KOPT-K1 (cell line): ENCODE results near the gene ZNF521.

Experiments
- H3K27ac ChIP-seq: fragments of 200-600 bp; sonication (generic); 2 replicates; pipeline ENCODE4 v1.5.1; 2016; ENCODE audit warnings: antibody characterized with exemption, mild to moderate bottlenecking, low read depth, low read length; ENCODE audit not compliant: poor library complexity, severe bottlenecking
- H3K36me3 ChIP-seq: fragments of 200-600 bp; sonication (generic); 2 replicates; pipeline ENCODE4 v1.5.1; 2017; ENCODE audit warnings: antibody characterized with exemption, mild to moderate bottlenecking, low read length, moderate library complexity; ENCODE audit not compliant: insufficient read depth
- H3K9me3 ChIP-seq: fragments of 200-600 bp; sonication (generic); 2 replicates; pipeline ENCODE4 v1.5.1; 2017; ENCODE audit warnings: antibody characterized with exemption, low read length, mild to moderate bottlenecking; ENCODE audit not compliant: insufficient read depth, poor library complexity, severe bottlenecking

Gene ZNF521

DNA sequence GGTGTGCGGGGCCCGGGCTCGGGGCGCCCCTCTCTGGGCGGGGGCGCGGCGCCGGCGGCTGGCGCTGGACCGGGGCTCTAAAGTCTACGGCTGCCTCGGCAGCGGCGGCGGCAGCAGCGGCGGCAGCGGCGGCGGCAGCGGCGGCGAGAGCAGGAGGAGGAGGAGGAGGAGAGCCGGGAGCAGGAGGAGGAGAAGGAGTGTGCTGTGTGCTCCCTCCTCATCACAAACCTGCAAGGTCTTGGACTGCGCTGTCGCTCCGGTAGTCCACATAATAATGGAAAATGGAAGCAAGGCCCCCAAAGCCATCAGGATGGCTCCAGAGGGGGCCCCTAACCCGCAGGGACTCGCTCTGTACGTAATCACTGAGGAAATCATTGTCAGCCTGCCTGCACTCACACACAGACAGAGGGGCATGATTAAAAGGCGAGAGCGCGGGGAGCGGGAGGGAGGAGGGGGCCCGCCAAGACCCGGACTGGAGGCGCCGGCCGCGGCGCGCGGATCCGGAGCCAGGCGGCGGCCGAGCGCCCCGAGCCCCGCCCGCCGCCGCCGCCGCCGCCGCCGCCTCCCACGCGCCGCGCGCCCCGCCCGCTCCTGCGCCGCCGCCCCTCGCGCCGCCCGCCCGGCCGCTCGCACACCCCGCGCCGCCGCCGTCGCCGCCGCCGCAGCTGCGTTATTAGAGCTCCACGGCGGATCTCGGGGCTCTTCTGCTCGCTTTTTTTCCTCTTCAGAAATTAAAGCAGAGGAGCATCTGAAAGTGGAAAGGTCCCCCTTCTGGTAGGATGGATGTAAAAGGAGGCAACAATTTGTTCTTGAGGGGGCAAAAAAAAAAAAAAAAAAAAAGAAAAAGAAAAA is at the start of gene ZNF521:
Gene ZNF521, minus strand, starts transcription at position 390 of the 852 bp plus-strand sequence. CDS start 1,220 bp downstream, outside the sequence.
- no peak within 1 kb of the TSS for H3K27ac ChIP-seq
- H3K9me3 ChIP-seq = no peaks in the 10 kb centered on the region
- H3K36me3 ChIP-seq = no peaks in the 10 kb centered on the region

DNA sequence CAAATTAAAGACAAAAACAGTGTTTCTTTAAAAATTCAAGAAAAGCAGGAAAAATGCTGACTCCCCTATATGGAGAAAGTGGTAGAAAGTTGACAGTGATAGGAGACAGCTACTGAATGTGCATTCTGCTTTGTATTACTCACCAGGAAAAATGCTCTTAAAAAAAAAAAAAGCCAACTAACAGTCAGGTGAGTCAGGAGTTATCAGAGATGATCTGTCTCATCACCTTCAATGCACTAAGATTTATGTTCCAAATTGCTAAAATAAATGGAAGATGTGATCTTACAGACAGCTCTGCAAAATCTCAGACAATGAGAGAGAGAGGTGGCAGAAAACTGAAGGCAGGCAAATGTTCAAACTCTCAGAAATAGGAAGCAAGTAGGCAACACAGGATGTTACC is 47.6 kb upstream of the ZNF521 start:
- Histone ChIP-seq H3K27ac (no peak overlapping the region), H3K36me3 (no peaks in the 10 kb centered on the region), H3K9me3 (peaks cover 6% of the 10 kb centered on the region)

DNA sequence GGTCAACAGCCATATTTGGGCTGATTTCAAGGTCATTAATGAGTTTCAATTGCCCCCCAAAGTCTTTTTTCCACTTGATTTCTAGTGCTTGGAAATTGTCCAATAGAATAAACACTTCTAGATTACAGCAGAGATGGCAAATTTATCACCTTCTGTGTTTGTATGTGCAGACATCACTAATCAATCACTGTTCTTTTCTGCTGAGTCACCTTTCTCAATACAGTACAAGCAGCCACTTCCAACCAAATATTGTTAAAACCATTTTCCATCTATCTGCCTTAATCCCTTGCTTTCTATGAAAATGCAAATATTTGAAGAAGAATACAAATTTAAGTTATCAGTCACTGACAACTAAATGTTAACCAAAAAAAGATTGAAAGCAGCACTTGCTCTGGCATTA is 40.2 kb upstream of the ZNF521 start:
- Histone ChIP-seq H3K9me3 (peaks cover 11% of the 10 kb centered on the region), H3K27ac (no peak overlapping the region), H3K36me3 (no peaks in the 10 kb centered on the region)

DNA sequence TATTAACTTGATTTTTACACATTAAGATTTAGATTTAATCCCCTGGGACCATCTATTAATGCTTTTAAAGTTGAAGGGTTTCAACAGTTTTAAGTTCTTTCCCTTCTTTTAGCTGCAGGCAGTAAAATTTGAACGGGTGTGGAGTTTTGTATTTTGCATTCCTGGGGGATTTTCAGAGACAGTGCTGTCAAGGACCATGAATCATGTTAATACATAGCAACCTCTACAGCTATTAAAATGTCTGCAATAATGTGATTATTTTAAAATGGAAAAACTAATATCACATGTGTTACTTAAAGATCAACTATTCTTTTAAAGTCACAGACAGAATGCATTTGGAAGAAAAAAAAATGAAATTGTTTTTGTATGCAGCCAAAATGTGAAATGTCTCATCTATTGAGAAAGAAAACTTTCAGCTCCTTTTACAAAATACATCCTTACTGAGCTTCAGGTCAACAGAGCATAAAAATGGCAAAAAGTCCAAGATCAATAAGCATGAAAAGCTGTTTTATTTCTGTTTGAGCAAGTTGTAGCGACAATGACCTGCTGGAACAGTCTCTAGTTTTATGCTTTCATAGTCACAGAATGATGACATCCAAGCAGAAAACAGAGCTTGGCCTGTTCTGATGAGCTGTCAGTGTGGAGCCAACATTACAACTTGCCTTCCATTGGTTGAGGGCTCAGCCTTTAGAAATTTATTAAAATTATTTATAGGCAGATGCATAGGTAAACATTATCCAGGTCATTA is 21.6 kb upstream of the ZNF521 start:
- Histone ChIP-seq H3K9me3 (no peaks in the 10 kb centered on the region), H3K36me3 (no peaks in the 10 kb centered on the region), H3K27ac (no peak overlapping the region)

DNA sequence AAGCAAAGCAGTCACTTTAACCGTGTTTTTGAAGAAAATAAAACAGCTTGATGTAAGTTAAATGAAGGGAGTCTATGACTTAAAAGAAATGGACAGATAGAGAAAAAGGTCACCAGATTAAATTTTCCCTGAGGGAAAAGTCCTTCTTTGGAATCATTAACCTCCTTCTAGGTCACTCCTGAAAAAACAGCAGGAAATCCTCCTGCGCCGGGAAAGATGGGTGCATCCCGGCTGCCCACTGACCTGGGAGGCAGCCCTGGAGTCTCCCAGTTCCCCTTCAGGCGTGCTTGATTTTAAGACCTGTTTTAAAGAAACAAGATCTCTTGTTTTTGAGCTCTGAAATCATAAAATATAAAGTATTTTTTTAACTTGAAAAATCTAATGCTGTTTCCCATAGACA is 18.4 kb upstream of the ZNF521 start:
- Histone ChIP-seq H3K36me3 (no peaks in the 10 kb centered on the region), H3K9me3 (no peaks in the 10 kb centered on the region), H3K27ac (no peak overlapping the region)

DNA sequence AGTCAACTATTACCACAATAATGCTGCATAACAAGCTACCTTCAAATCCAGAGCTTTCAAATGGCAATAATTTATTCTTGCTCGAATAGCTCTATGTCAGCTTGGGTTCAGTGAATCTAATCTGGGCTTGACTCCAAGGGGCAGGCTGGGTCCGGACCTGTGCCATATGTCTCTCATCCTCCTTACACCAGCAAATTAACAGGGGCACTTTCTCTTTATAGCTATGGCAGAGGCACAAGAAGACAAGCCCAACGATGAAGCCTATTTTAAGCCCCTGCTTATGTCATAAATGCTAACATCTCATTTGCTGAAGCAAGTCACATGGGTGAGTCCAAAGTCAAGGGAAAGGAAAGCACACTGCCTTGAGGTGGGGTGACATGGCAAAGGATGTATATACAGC is 13.3 kb upstream of the ZNF521 start:
- H3K9me3 ChIP-seq = peaks cover 7% of the 10 kb centered on the region
- H3K36me3 ChIP-seq = no peaks in the 10 kb centered on the region
- H3K27ac ChIP-seq = no peak overlapping the region

DNA sequence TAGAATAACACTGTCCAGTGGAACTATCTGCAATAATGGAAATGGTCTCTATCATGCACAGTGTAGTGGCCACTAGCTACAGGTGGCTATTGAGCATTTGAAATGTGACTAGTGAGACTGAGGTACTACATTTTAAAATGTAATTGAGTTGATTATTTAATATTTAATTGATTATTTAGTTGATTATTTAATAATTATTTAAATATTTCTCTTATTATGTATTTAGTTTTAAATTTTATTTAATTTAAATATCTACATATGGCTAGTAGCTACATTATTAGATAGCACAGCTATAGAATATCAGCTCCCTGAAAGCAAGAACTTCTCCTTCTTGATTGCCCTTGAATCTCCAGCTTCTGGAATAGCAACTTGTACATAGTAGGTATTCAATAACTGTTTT is 12.8 kb upstream of the ZNF521 start:
- Histone ChIP-seq H3K36me3 (no peaks in the 10 kb centered on the region), H3K9me3 (peaks cover 9% of the 10 kb centered on the region), H3K27ac (no peak overlapping the region)

DNA sequence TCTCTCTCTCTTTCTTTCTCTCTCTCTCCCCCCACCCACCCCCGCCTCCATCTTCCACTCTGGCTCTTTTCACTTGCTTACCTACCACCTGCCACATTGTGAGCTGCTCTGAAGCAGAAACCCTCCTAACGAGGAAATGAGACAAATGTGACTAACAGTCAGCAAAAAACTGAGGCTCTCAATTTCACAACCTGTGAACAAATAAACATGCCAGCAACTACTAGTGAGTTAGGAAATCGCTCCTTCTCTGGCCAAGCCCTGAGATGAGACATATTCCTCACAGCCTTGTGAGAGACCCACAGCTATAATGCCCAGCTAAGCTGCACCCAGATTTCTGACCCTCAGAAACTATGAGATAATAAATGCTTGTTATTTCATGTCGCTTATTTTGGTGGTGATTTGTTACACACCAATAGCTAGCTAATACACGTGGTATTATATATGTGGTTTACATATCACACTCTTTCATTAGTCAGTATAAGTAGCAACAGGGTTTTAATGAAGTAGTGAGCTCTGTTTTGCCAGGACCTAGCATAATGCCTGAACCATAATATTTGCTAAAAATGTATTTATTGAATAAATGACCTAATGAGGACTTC is 8.4 kb upstream of the ZNF521 start:
- no peaks in the 10 kb centered on the region for H3K36me3 ChIP-seq
- H3K27ac ChIP-seq = no peak overlapping the region
- H3K9me3 ChIP-seq = peaks cover 9% of the 10 kb centered on the region

DNA sequence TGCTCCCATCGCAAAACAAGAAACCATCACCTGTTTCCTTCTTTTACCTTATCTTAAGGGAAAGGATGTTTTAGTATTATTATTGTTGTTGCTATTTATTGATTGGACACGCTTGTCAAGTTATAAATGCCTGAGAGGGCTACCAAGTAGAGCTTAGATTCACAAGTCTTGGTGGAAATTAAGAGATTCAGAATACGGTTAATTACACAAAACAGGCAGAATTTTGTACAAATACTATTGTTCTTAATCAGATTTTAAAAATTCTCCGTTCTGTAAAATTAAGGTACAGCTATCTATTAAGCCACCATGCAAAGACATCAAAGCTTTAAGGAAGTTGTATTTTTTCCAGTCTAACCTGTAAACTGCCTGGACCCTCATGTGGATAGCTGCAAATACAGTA is 1.1 kb upstream of the ZNF521 start:
- no peak overlapping the region for H3K27ac ChIP-seq
- H3K9me3 ChIP-seq = no peaks in the 10 kb centered on the region
- H3K36me3 ChIP-seq = no peaks in the 10 kb centered on the region

DNA sequence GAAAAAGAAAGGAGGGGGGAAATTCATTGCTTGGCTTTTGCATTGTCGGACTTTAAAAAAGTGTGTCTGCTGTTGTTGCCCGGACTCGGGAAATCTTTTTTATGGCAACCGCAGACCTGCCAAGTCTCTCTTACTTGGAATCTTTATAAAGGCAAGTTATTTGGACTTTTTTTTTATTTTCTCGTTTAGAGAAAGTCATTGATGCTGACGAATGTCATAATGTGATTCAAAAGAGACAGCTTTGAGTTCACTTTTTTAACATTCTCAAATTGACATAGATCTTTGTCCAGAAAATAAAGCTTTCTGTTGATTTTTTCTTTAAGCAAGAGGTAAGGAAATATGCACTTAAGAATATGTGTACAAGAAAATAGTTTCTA is 651 bp upstream of the ZNF521 start:
- H3K36me3 ChIP-seq = no peaks in the 10 kb centered on the region
- no peak overlapping the region for H3K27ac ChIP-seq
- no peaks in the 10 kb centered on the region for H3K9me3 ChIP-seq

DNA sequence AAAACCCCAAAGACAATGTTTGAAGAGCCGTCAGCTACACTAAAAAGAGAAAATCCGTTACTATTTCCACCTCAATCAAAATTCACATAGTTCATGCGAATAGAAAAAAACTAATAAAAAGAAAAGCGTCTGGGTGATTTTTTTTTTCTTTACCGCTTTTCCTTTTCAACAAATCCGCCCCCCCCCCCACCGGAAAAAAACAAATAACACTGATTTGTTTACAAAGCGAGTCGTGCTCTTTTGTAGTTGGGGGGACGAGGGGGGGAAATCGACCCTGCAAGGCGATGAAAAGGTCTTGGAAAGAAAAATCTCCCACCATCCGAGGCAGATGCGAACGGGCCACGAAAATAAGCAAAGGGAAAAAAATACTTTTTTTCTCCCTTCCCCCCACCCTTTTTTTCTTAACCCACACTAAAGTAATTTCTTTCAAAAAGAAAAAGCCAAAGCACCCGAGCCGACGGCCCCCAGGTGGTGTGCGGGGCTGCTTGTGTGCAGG is 638 bp downstream of the ZNF521 start:
- no peak overlapping the region for H3K27ac ChIP-seq
- H3K9me3 ChIP-seq = no peaks in the 10 kb centered on the region
- no peaks in the 10 kb centered on the region for H3K36me3 ChIP-seq

DNA sequence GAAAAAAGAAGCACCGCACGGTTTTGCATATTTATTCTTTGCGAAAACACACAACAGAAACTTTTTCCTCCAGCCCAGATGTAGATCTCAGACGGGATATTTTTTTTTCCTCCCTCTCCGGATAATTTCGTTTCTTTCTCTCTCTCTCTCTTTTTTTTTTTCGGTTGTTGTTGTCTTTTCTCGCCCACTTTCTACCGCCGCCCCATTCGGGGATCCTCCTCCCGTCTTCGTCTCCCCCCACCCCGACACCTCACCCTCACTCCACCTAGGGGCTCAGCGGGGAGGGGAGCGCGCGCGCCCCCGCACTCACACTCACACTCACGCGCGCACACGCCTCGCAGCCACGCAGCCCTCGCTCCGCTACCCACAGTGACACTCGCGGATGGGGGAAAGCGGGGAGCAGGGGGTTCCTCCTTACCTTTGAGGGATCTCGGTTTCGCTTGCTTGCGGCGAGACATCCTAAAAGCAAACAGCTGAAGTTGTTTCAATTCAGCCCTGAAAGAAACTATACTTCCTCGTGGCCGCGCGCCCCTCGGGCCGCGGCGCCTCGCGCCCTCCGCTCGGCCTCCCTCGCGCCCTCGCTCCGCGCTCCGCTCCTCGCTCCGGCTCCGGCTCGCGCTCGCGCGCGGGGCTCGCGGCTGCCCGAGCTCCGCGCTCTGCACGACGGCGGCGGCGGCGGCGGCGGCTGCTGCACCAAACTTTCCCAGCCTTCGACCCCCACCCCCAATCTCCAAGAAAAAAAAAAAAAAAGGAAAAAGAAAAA is 1.3 kb downstream of the ZNF521 start:
- Histone ChIP-seq H3K27ac (no peak overlapping the region), H3K36me3 (no peaks in the 10 kb centered on the region), H3K9me3 (no peaks in the 10 kb centered on the region)

DNA sequence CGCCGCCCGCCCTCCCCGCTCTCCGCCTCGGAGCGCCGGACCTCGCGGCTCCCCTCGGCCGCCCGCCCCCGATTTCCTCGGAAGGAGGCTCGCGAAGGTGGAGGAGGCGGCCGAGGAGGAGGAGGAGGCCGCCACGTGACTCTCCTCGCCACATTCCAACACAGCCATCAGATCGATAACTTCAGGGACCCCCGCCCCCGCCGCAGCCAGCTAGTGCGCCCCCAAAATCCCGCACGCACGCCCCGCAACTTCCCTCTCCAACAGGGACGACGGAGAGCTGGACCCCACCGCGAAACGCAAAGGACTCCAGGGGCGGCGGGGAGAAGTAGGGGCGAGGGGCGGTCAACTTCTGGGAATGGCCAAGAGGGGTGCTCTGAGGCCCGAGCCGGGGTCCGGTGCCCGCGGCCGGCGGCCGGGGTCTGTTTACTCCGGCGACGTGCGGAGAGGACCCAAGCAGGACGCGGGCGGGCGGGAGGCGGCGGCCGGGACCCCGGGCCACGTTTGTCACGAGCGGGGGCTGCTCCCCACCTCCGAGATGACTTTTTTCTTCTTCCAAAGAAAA is 2.0 kb downstream of the ZNF521 start:
- H3K36me3 ChIP-seq = no peaks in the 10 kb centered on the region
- no peak overlapping the region for H3K27ac ChIP-seq
- H3K9me3 ChIP-seq = no peaks in the 10 kb centered on the region

DNA sequence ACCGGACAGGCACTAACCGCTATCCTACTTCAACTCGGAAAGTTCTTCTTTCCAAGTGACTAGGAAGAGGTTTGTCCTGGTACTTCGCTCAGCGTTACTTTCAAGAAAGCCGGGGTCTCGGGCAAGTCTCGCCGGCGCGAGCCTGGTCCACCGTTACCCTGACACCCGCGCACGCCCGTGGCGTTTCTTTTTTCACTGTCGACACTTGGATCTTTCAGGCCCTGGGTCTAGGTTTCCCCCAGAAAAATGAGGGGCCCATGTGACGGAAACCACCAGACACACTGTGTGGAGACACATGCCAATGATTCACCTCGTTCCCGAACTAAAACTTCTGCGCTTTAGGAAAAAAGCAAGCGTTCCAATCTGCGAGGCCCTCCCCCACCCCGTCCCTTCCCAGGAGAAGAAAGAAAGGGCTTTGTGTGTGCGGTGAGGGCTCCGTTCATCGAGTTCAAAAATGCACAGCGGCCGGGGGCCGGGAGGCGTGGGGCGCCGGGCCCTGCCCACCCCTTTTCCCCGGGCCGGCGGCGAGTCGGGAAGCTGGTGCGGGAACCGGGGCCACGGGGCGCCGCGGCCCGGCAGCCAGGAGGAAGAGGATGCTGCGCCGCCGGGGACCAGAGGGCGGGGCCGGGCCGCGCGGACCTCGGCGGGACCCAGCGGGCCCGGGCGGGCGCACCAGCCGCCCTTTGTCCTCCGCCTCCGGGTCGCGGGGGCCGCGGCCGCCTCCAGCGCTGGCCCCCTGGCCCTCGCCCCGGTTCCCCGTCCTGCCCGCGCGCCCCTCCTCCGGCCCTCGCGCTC is 2.6 kb downstream of the ZNF521 start:
- no peak overlapping the region for H3K27ac ChIP-seq
- no peaks in the 10 kb centered on the region for H3K36me3 ChIP-seq
- H3K9me3 ChIP-seq = no peaks in the 10 kb centered on the region
